Loucy (cell line): ENCODE measurements around the gene EEF1AKMT2.

Experiments
- H2AFZ ChIP-seq: fragments of 200-600 bp; sonication (generic); 2 replicates; pipeline ENCODE4 v1.6.0; 2016; ENCODE audit warnings: antibody characterized with exemption, mild to moderate bottlenecking, low read length, moderate library complexity
- H3F3A ChIP-seq: fragments of 200-600 bp; 2 replicates; pipeline ENCODE4 v1.6.0; 2016; ENCODE audit warnings: antibody characterized with exemption, low read depth, mild to moderate bottlenecking
- H3K27me3 ChIP-seq: fragments of 200-600 bp; sonication (generic); 2 replicates; pipeline ENCODE4 v1.6.1; 2014; ENCODE audit warnings: low read length, mild to moderate bottlenecking; ENCODE audit not compliant: insufficient read depth, poor library complexity, severe bottlenecking
- H3K36me3 ChIP-seq: fragments of 200-600 bp; sonication (generic); 2 replicates; pipeline ENCODE4 v1.6.1; 2016; ENCODE audit warnings: low read length; ENCODE audit not compliant: insufficient read depth
- H3K4me1 ChIP-seq: fragments of 200-600 bp; sonication (generic); 2 replicates; pipeline ENCODE4 v1.5.1; 2014; ENCODE audit warnings: low read length, mild to moderate bottlenecking; ENCODE audit not compliant: insufficient read depth, poor library complexity, severe bottlenecking
- H3K4me2 ChIP-seq: fragments of 200-600 bp; sonication (generic); 2 replicates; pipeline ENCODE4 v1.6.0; 2014; ENCODE audit warnings: antibody characterized with exemption, low read length, low read depth, mild to moderate bottlenecking; ENCODE audit not compliant: poor library complexity, severe bottlenecking
- H3K4me3 ChIP-seq: fragments of 200-600 bp; sonication (generic); 2 replicates; pipeline ENCODE4 v1.5.1; 2014; ENCODE audit warnings: low read length, mild to moderate bottlenecking, mixed read lengths; ENCODE audit not compliant: poor library complexity, severe bottlenecking
- H3K79me2 ChIP-seq: fragments of 200-600 bp; sonication (generic); 2 replicates; pipeline ENCODE4 v1.6.1; 2014; ENCODE audit warnings: low read length; ENCODE audit not compliant: insufficient read depth
- H3K9ac ChIP-seq: fragments of 200-600 bp; sonication (generic); 2 replicates; pipeline ENCODE4 v1.6.0; 2014; ENCODE audit warnings: mild to moderate bottlenecking, low read depth, low read length, moderate library complexity; ENCODE audit not compliant: poor library complexity, severe bottlenecking
- H3K9me2 ChIP-seq: fragments of 200-600 bp; sonication (generic); replicated peaks from 2 replicates; pipeline ENCODE4 v1.6.1; 2016; ENCODE audit warnings: low read depth, low read length, mixed read lengths
- H3K9me3 ChIP-seq: fragments of 200-600 bp; sonication (generic); 2 replicates; pipeline ENCODE4 v1.6.1; 2014; ENCODE audit warnings: mild to moderate bottlenecking, antibody characterized with exemption, low read length, low read depth; ENCODE audit not compliant: insufficient read depth
- H4K20me1 ChIP-seq: fragments of 200-600 bp; sonication (generic); 2 replicates; pipeline ENCODE4 v1.6.0; 2014; ENCODE audit warnings: antibody characterized with exemption, low read length, mild to moderate bottlenecking; ENCODE audit not compliant: insufficient read depth, poor library complexity, severe bottlenecking
- EZH2phosphoT487 ChIP-seq: fragments of 200-600 bp; IDR thresholded peaks from 2 replicates; pipeline ENCODE4 v1.6.1; 2018; ENCODE audit warnings: antibody characterized with exemption, mild to moderate bottlenecking, moderate library complexity, borderline replicate concordance
- TF ChIP-seq, protein P1 (sequence below): fragments of 200-600 bp; sonication (generic); conservative IDR thresholded peaks from 2 replicates; pipeline ENCODE4 v1.5.1; 2014; ENCODE audit warnings: mild to moderate bottlenecking, antibody characterized with exemption, low read length

EEF1AKMT2 gene

DNA sequence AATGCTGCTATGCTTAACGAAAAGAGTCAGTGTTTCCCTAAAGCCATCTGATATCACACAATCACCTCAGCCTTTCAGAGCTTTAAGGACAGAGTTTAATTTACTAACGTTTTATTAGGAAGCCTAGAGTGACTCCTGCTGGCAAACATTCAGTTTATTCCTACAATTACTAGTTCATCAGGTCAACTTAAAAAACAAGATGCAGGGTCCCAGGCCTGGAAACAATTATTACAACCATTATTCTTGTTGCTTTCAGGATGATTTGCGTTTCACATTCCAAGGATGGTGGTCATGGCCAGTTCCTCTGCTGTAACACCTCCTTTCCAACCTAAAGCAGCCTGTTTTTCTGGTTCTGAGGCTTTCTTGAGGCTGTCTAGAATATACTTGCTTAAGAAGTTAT, 46.0 kb downstream of the EEF1AKMT2 start:
- Histone ChIP-seq H3K79me2 (peaks cover 30% of the 10 kb centered on the region), H3K4me3 (no peak overlapping the region), H3K9ac (no peak overlapping the region), H3F3A (peaks cover 5% of the 10 kb centered on the region; the same call in 1 of the 2 replicates), H3K4me1 (peaks cover 26% of the 10 kb centered on the region), H3K9me3 (no peaks in the 10 kb centered on the region), H3K27me3 (no peaks in the 10 kb centered on the region), H2AFZ (no peak overlapping the region), H3K36me3 (peaks cover 11% of the 10 kb centered on the region; the same call in 1 of the 2 replicates), H4K20me1 (peaks cover 17% of the 10 kb centered on the region), H3K9me2 (no peaks in the 10 kb centered on the region), H3K4me2 (no peak overlapping the region)
- no peak for TF ChIP-seq EZH2phosphoT487
- TF ChIP-seq, protein P1, sequence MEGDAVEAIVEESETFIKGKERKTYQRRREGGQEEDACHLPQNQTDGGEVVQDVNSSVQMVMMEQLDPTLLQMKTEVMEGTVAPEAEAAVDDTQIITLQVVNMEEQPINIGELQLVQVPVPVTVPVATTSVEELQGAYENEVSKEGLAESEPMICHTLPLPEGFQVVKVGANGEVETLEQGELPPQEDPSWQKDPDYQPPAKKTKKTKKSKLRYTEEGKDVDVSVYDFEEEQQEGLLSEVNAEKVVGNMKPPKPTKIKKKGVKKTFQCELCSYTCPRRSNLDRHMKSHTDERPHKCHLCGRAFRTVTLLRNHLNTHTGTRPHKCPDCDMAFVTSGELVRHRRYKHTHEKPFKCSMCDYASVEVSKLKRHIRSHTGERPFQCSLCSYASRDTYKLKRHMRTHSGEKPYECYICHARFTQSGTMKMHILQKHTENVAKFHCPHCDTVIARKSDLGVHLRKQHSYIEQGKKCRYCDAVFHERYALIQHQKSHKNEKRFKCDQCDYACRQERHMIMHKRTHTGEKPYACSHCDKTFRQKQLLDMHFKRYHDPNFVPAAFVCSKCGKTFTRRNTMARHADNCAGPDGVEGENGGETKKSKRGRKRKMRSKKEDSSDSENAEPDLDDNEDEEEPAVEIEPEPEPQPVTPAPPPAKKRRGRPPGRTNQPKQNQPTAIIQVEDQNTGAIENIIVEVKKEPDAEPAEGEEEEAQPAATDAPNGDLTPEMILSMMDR = peak; percentile 66

DNA sequence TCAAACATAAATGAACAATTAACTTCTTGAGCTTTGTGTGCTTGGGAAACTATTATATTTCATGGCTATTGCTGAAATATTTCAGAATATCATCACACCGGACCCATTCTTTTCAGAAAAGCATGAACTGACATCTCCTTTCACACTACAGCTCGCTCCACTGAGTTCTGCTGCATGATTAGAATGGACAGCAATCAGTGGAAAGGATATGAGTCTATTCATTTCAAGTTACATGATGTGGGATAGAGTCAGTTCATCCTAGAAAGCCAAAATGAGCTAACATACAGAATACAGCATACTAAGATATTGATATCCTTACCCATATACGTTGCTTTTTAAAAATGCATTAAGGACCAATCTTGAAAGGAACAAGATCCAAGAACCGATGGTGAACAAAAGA, 46.4 kb downstream of the EEF1AKMT2 start:
- Histone ChIP-seq H4K20me1 (peaks cover 21% of the 10 kb centered on the region), H3K9ac (no peak overlapping the region), H3K9me2 (no peaks in the 10 kb centered on the region), H3K36me3 (peaks cover 11% of the 10 kb centered on the region; the same call in 1 of the 2 replicates), H3F3A (peaks cover 5% of the 10 kb centered on the region; the same call in 1 of the 2 replicates), H3K4me3 (peak overlapping the region; percentile 68), H2AFZ (no peak overlapping the region), H3K9me3 (no peaks in the 10 kb centered on the region), H3K4me1 (peaks cover 30% of the 10 kb centered on the region), H3K79me2 (peaks cover 34% of the 10 kb centered on the region), H3K27me3 (no peaks in the 10 kb centered on the region), H3K4me2 (peak overlapping the region; percentile 54)
- no peak for TF ChIP-seq EZH2phosphoT487
- TF ChIP-seq, protein P1 = no peak

DNA sequence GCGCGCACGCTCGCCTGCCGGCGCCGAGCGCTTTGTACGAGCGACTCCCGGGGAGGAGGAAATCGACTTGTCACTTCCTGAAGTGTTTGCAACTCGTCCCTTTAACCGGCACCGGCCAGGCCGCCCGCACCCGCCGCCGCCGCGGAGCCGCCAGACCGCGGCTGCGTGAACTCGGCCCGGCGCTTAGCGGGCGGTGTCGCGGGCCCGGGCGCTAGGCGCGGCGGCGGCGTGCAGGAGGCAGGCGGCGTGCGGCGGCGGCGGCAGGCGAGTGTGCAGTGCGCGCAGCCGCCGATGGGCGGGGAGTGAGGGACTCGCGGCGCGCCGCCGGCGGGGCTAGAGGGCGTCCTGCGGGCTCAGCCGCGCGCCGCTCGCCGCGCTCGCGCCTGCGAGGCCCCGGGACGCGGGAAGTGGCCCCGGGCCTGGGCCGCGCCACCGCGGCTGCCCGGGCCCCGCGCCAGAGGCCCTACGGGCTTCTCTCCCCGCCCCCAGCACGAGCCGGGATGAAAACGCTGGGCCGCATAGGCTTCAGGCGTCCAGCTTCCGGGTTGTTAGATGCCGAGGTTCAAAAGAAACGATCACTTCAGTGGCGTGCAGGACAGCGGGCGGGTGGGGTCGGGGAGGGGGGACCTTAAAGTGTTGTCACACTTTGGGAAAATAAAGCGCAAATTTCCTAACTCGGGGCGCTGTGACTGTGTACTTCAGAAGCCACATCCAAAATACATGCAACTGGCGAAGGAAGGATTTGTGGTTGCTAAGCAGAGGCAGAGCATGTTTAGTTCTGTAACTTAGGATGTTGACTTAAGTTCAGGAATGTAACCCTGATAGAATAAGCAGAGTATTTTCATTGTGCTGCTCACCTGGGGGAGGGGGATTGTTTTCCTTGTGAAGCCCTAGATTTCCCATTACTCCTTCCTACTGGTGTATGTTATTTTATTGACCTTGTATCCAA, 47.3 kb downstream of the EEF1AKMT2 start, which contains the start of gene FAM53B:
Gene FAM53B (minus strand): TSS at position 277 of the 949 bp plus-strand sequence. CDS start 37,665 bp downstream, outside the sequence.
- Histone ChIP-seq H3K27me3 (no peaks in the 10 kb centered on the region), H3K4me1 (peaks cover 36% of the 10 kb centered on the region), H3K36me3 (peaks cover 11% of the 10 kb centered on the region; the same call in 1 of the 2 replicates), H3F3A (peaks cover 5% of the 10 kb centered on the region; the same call in 1 of the 2 replicates), H4K20me1 (peaks cover 28% of the 10 kb centered on the region), H2AFZ (peak within 1 kb of the TSS; percentile 82), H3K4me3 (peak within 1 kb of the TSS; percentile 95), H3K9ac (peak within 1 kb of the TSS; percentile 95), H3K9me3 (no peaks in the 10 kb centered on the region), H3K79me2 (peaks cover 43% of the 10 kb centered on the region), H3K4me2 (peak within 1 kb of the TSS; percentile 99), H3K9me2 (no peaks in the 10 kb centered on the region)
- no peak for TF ChIP-seq EZH2phosphoT487
- TF ChIP-seq, protein P1 = no peak
